BJ (cell line): ENCODE measurements around the gene IL4R. TPM values are rescaled to one million over a fixed set of nuclear protein-coding genes. Genes with fewer than 3 reads are reported as not detected.
A peak's percentile ranks its signal among the peaks of the same experiment; 100 is the strongest.

Experiments used
- CTCF ChIA-PET: fragments of 350-600 bp; formaldehyde crosslinking; extraction: SDS; loops from one replicate; lab custom pipeline; 2021; ENCODE audit warnings: antibody characterized with exemption, inconsistent platforms; lab: Yijun Ruan, JAX
- POLR2A ChIA-PET: fragments of 300-600 bp; sonication (Branson Sonifier 250); formaldehyde crosslinking; extraction: SDS; loops from one replicate; lab custom pipeline; 2021; ENCODE audit warnings: antibody characterized with exemption; lab: Charles Lee
- DNase-seq: peaks from one replicate; pipeline ENCODE4 v3.0.0-alpha.2; 2011; ENCODE audit warnings: low read depth
- H3K27me3 ChIP-seq: 2 replicates; pipeline ENCODE4 v1.6.0; 2011; ENCODE audit warnings: low read length; ENCODE audit not compliant: control insufficient read depth, insufficient read depth
- H3K36me3 ChIP-seq: 2 replicates; pipeline ENCODE4 v1.5.1; 2011; ENCODE audit warnings: low read length; ENCODE audit not compliant: control insufficient read depth, insufficient read depth
- H3K4me3 ChIP-seq: 2 replicates; pipeline ENCODE4 v1.5.1; 2011; ENCODE audit warnings: low read depth, mild to moderate bottlenecking, control low read depth, low read length
- polyA plus RNA-seq: library from polyadenylated mRNA; depleted of rRNA; stranded (reverse); fragments of >200 nt; gene quantifications from 2 replicates; pipeline ENCODE4 v1.2.3, GENCODE V29; 2011
- TF ChIP-seq, protein P1 (sequence below): IDR thresholded peaks from 2 replicates; pipeline ENCODE4 v1.5.1; 2011; ENCODE audit warnings: low read depth, mild to moderate bottlenecking, control low read depth, inconsistent platforms, low read length, moderate library complexity; ENCODE audit not compliant: insufficient read depth

The IL4R gene
- polyA plus RNA-seq, 1 experiment = 25.4 TPM

DNA sequence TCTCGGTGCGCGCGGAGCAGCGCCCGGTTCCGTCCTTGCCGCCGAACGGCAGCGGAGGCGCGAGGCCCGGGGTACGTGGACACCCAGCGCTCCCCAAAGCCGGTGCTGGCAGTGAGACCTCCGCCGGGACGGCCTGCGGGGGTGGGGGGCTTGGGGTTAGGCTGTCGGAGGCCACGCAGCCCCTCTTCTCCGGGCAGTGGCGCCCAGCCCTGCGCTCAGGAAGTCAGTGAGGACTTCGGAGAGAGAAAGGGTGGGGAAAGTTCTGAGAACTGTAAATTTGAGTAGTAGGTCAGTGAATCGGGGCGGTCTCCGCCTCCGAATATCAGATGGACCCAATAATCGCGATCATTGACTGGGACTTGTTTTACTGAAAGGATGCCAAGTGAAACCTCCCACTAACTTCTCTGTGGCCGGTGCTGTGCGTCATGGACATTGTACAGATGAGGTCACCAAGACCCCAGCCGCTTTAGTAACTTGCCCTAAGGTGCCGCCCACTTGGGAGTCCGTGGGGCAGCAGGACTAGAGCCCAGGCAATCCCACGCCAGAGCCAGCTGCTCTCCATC is 468 bp downstream of the IL4R start:
- peak; percentile 31 for DNase-seq
- TF ChIP-seq, protein P1, sequence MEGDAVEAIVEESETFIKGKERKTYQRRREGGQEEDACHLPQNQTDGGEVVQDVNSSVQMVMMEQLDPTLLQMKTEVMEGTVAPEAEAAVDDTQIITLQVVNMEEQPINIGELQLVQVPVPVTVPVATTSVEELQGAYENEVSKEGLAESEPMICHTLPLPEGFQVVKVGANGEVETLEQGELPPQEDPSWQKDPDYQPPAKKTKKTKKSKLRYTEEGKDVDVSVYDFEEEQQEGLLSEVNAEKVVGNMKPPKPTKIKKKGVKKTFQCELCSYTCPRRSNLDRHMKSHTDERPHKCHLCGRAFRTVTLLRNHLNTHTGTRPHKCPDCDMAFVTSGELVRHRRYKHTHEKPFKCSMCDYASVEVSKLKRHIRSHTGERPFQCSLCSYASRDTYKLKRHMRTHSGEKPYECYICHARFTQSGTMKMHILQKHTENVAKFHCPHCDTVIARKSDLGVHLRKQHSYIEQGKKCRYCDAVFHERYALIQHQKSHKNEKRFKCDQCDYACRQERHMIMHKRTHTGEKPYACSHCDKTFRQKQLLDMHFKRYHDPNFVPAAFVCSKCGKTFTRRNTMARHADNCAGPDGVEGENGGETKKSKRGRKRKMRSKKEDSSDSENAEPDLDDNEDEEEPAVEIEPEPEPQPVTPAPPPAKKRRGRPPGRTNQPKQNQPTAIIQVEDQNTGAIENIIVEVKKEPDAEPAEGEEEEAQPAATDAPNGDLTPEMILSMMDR = no peak
- H3K36me3 ChIP-seq = no peaks in the 10 kb centered on the region
- peak overlapping the region; percentile 74 for H3K4me3 ChIP-seq
- POLR2A ChIA-PET = no interaction called here
- H3K27me3 ChIP-seq = no peaks in the 10 kb centered on the region
- CTCF ChIA-PET = no interaction called here

DNA sequence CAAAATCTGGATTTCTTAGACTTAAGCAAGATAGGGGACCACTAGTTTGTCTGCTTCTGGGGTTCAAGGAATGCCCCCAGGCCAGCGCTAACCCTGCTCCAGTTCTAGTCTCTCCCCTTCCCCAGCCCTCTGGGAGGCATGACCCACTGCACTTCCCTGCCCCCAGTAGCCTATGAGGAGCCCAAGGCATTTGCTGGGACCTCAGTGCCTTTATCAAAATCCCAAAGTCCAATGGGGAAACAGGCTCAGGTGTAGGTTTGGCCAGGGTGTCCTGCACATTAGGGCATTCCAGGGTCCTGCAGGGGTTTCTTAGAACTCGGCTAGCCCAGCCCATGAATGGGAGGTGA is 1.2 kb downstream of the IL4R start:
- ChIA-PET POLR2A (no interaction called here), CTCF (interaction anchor here (0.6 to 1.5 kb wide), 2 partner anchors 11 to 80 kb away, joined by 3 to 4 read pairs; no protein-coding TSS in a partner anchor)
- DNase-seq = no peak
- H3K36me3 ChIP-seq = no peaks in the 10 kb centered on the region
- peak overlapping the region; percentile 7; the same call in 1 of the 2 replicates for H3K4me3 ChIP-seq
- no peaks in the 10 kb centered on the region for H3K27me3 ChIP-seq
- TF ChIP-seq, protein P1 = no peak

DNA sequence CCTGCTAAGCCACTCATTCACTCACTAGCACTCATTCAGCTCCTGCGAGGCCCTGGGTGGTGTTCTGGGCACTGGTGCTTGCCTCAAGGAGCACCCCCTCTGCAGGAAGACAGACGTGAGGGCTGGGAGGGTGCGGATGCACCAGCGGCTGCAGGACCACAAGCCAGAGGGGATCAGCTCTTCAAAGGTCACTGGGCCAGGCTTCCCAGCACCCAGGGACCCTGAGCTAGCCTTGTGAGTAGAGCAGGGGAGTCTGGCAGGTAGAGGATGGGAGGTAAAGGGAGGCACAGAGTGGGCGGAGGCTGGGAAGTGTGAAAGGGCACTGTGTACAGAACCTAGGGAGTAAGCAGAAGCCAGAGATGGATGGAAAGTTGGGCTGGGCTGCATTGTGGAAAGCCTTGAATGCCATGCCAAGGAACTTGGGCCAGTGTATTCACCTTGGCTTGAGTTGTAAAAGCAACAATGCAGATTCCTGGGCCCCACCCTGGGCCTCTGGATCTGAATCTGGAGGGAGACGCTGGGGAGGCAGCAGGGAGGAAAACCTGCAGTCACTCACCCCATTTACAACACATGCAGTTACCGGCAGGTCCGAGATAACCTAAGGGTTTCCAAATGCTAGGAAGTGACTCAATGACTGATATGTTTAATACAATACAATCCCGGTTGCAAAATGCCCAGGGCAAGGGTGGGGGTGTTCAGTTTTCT is 1.7 kb downstream of the IL4R start:
- TF ChIP-seq, protein P1 = no peak
- ChIA-PET CTCF (interaction anchor here (0.6 to 1.5 kb wide), 3 partner anchors 12 to 81 kb away, joined by 3 to 4 read pairs (median 3); no protein-coding TSS in a partner anchor), POLR2A (no interaction called here)
- no peak for DNase-seq
- Histone ChIP-seq H3K27me3 (no peaks in the 10 kb centered on the region), H3K36me3 (no peaks in the 10 kb centered on the region), H3K4me3 (no peak overlapping the region; the same call in 1 of the 2 replicates)

DNA sequence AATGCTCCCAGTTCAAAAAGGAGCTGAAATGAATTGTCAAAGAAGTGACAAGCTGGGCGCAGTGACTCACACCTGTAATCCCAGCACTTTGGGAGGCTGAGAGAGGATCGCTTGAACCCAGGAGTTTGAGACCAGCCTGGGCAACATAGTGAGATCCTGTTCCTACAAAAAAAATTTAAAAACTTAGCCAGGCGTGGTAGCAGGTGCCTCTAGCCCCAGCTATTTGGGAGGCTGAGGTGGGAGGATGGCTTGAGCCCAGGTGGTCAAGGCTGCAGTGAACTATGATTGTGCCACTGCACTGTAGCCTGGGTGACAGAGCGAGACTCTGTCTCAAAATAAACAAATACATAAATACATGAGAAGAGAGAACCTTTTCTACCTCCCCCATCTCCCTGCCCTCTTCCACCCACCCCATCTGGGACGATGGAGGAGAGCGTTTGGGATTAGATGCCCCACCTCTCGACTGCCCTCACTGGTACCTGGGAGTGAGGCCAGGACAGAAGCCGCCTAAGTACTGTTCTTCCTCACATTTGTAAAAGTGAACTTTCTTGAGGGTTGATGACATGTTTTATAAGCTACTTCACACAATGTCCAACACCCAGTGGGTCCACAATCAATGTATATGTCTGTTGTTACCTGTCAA is 2.4 kb downstream of the IL4R start:
- TF ChIP-seq, protein P1 = no peak
- POLR2A ChIA-PET = no interaction called here
- CTCF ChIA-PET = interaction anchor here (1.5 kb wide), 1 partner anchor 82 kb away, joined by 3 read pairs; no protein-coding TSS in a partner anchor
- Histone ChIP-seq H3K36me3 (no peaks in the 10 kb centered on the region), H3K27me3 (no peaks in the 10 kb centered on the region), H3K4me3 (no peak overlapping the region)
- no peak for DNase-seq

DNA sequence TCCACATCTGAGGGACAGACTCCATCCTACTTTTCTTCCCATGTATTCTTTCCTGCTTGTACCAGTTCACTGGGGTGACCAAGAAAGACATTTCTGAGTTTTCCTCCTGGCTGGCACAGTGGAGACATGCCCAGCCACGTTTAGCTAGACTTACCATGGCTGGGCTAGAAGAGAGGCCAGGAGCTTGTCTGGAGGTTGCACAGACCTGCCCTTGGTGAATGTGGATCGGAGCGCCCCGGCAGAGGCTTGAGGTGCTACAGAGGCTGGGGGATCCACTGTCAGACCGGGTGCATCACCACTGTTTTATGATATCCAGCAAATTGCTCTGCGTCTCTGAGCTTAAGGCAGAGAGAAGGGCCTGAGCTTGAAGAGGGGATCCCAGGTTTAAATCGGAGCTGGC is 3.5 kb downstream of the IL4R start:
- Histone ChIP-seq H3K36me3 (no peaks in the 10 kb centered on the region), H3K4me3 (no peak overlapping the region), H3K27me3 (no peaks in the 10 kb centered on the region)
- ChIA-PET POLR2A (no interaction called here), CTCF (interaction anchor here (0.5 to 1.9 kb wide), 2 partner anchors 49 to 130 kb away, joined by 3 to 6 read pairs; no protein-coding TSS in a partner anchor)
- TF ChIP-seq, protein P1 = no peak
- no peak for DNase-seq
